Measurements from ENCODE around the gene RIMS1.

- TF ChIP-seq POLR2A (IDR thresholded peaks at IDR 0.05; ENCODE audit: low read depth, low read length) (no peak), POLR2AphosphoS5 (IDR thresholded peaks at IDR 0.05; ENCODE audit: low read depth, low read length) (no peak)
Measured at GRCh38 chr6:72035966-72036365, 149.6 kb downstream of the RIMS1 start.
